ENCODE measurements around the gene GTF2A1. TPM values are rescaled to one million over a fixed set of nuclear protein-coding genes. Genes with fewer than 3 reads are reported as not detected.

The GTF2A1 gene
- total and polyA plus RNA-seq, 8 donors: 2.0 to 73.5 (median 8.4) TPM

- Histone ChIP-seq H3K4me3 (no peak overlapping the region), H3K4me1 (peaks cover 0 to 19% (median 10%) of the 10 kb centered on the region in 4 donors), H3K27me3 (no peaks in the 10 kb centered on the region), H3K9me3 (no peaks in the 10 kb centered on the region), H3K27ac (no peak overlapping the region), H3K36me3 (no peaks in the 10 kb centered on the region)
- WGBS, 5 donors: 21 to 42% (median 30%) methylated on average over 4 of the region's 4 CpGs
- intact Hi-C loops (cut with DNase I; ENCODE audit: low total_unique reads): no loop called here
- no peak for DNase-seq
- TF ChIP-seq POLR2AphosphoS5 (IDR thresholded peaks at IDR 0.05): no peak
- no peak for TF ChIP-seq EP300 (IDR thresholded peaks at IDR 0.05)
- no peak for TF ChIP-seq POLR2A (IDR thresholded peaks at IDR 0.05)
- TF ChIP-seq CTCF (IDR thresholded peaks at IDR 0.05): no peak
Observed at GRCh38 chr14:81148635-81149034, 72.1 kb downstream of the GTF2A1 start.

GRCh38 chr14:81147140-81147897 is 73.4 kb downstream of the GTF2A1 start:
- Histone ChIP-seq H3K27me3 (no peaks in the 10 kb centered on the region), H3K36me3 (no peaks in the 10 kb centered on the region), H3K9me3 (no peaks in the 10 kb centered on the region), H3K27ac (no peak overlapping the region), H3K4me1 (peaks cover 0 to 19% (median 10%) of the 10 kb centered on the region in 4 donors), H3K4me3 (no peak overlapping the region)
- intact Hi-C loops (cut with DNase I; ENCODE audit: low total_unique reads): no loop called here
- no peak for TF ChIP-seq POLR2AphosphoS5 (IDR thresholded peaks at IDR 0.05)
- TF ChIP-seq CTCF (IDR thresholded peaks at IDR 0.05): no peak
- no peak for TF ChIP-seq POLR2A (IDR thresholded peaks at IDR 0.05)
- no peak for TF ChIP-seq EP300 (IDR thresholded peaks at IDR 0.05)
- 53 to 69% (median 63%) methylated on average over 2 of the region's 2 CpGs for WGBS, 5 donors
- DNase-seq: no peak

GRCh38 chr14:81144824-81145603 is 75.7 kb downstream of the GTF2A1 start:
- no peaks in the 10 kb centered on the region for H3K36me3 ChIP-seq
- 21 to 35% (median 31%) methylated on average over 3 of the region's 3 CpGs for WGBS, 5 donors
- no peaks in the 10 kb centered on the region for H3K9me3 ChIP-seq
- no peak for DNase-seq
- no peaks in the 10 kb centered on the region for H3K27me3 ChIP-seq
- TF ChIP-seq CTCF (IDR thresholded peaks at IDR 0.05): no peak
- TF ChIP-seq POLR2AphosphoS5 (IDR thresholded peaks at IDR 0.05): no peak
- TF ChIP-seq EP300 (IDR thresholded peaks at IDR 0.05): no peak
- no peak for TF ChIP-seq POLR2A (IDR thresholded peaks at IDR 0.05)
- H3K4me3 ChIP-seq: no peak overlapping the region
- intact Hi-C loops (cut with DNase I; ENCODE audit: low total_unique reads): no loop called here
- peaks cover 0 to 19% (median 10%) of the 10 kb centered on the region in 4 donors for H3K4me1 ChIP-seq
- peak overlapping the region in 3 of 5 donors; percentile 11 to 25 (median 16) for H3K27ac ChIP-seq

- intact Hi-C loops (cut with DNase I; ENCODE audit: low total_unique reads): no loop called here
- H3K9me3 ChIP-seq: no peaks in the 10 kb centered on the region
- 88 to 93% (median 92%) methylated on average over 8 of the region's 8 CpGs for WGBS, 5 donors
Observed at GRCh38 chr14:81143793-81144192, 77.0 kb downstream of the GTF2A1 start.

More at GRCh38 chr14:81143793-81144192, 77.0 kb downstream of the GTF2A1 start:
- TF ChIP-seq POLR2AphosphoS5 (IDR thresholded peaks at IDR 0.05) (no peak), POLR2A (IDR thresholded peaks at IDR 0.05) (no peak), CTCF (IDR thresholded peaks at IDR 0.05) (no peak), EP300 (IDR thresholded peaks at IDR 0.05) (no peak)
- Histone ChIP-seq H3K36me3 (no peaks in the 10 kb centered on the region), H3K27me3 (no peaks in the 10 kb centered on the region), H3K4me3 (no peak overlapping the region), H3K27ac (no peak overlapping the region), H3K4me1 (peaks cover 0 to 19% (median 10%) of the 10 kb centered on the region in 4 donors)
- no peak for DNase-seq
